Cardiac fibroblast (primary cell): ENCODE measurements around the gene RAD51D.

ENCODE experiments used
- DNase-seq, 2 donors: peaks; one replicate each; pipeline versions ENCODE4 v3.0.0 to v3.0.0-alpha.2; 2010; ENCODE audit warnings: low read depth in 2 of 2
- H3K4me3 ChIP-seq, 2 donors: replicated peaks in 1 of 2; 1 replicate in 1 of 2; 2 replicates in 1 of 2; pipeline ENCODE4 v1.5.1; 2011; ENCODE audit warnings: low read depth in 2 of 2, low read length in 2 of 2, mild to moderate bottlenecking in 2 of 2, moderate library complexity in 1 of 2
- CTCF ChIP-seq: IDR thresholded peaks from one replicate; pipeline ENCODE4 v1.5.1; 2011; ENCODE audit warnings: low read depth, mild to moderate bottlenecking, low read length, inconsistent platforms

Gene RAD51D

GRCh38 chr17:35130392-35130791, 10.7 kb upstream of the RAD51D start:
- no peak for DNase-seq
- no peak for TF ChIP-seq CTCF
- H3K4me3 ChIP-seq = no peak overlapping the region

GRCh38 chr17:35129973-35130351, 10.3 kb upstream of the RAD51D start:
- TF ChIP-seq CTCF = no peak
- H3K4me3 ChIP-seq = no peak overlapping the region
- DNase-seq = peak in 1 of 2 donors; percentile 40

GRCh38 chr17:35129154-35129972, 9.7 kb upstream of the RAD51D start:
- peak; percentile 10 to 40 for DNase-seq
- H3K4me3 ChIP-seq = no peak overlapping the region
- TF ChIP-seq CTCF = no peak

- no peak for TF ChIP-seq CTCF
- DNase-seq = peak; percentile 45 to 94
- H3K4me3 ChIP-seq = no peak overlapping the region
Observed at GRCh38 chr17:35127751-35128514, 8.3 kb upstream of the RAD51D start.

- no peak within 1 kb of the TSS for H3K4me3 ChIP-seq
- TF ChIP-seq CTCF = no peak
- DNase-seq = no peak
Observed at GRCh38 chr17:35121315-35121714, 1.7 kb upstream of the RAD51D start, which contains the start of gene FNDC8. Gene FNDC8 (plus strand): TSS chr17:35121615. CDS start chr17:35121694, 79 bp downstream.

GRCh38 chr17:35117984-35118383, 1.7 kb downstream of the RAD51D start:
- no peak overlapping the region for H3K4me3 ChIP-seq
- TF ChIP-seq CTCF = peak; percentile 25
- DNase-seq = peak; percentile 47 to 67
